SIG-M5 (cell line): ENCODE data around the gene BTG2.

ENCODE experiments used
- DNase-seq: peaks from one replicate; lab custom pipeline; 2025; lab: John Stamatoyannopoulos, UW

Gene BTG2

DNA sequence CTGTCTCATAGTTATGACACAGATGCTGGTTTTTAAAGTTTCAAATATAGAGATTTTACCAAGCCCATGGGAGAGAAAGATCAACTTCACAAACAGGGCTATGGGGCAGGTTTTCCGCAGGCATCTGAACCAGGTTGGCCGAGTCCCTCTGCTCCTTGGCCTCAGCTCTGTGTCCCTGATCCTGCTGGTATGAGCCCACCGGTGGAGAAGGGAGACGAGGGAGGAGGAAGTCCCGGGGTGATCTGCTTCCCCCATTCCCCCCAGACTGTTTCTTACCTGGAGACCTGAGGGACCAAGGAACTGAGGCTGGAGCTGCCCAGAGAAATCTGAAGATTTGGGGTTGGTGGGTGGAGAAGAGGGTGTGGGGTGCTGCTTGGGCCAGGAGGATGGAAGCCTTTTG lies 28.9 kb upstream of the BTG2 start:
- DNase-seq: no peak

DNA sequence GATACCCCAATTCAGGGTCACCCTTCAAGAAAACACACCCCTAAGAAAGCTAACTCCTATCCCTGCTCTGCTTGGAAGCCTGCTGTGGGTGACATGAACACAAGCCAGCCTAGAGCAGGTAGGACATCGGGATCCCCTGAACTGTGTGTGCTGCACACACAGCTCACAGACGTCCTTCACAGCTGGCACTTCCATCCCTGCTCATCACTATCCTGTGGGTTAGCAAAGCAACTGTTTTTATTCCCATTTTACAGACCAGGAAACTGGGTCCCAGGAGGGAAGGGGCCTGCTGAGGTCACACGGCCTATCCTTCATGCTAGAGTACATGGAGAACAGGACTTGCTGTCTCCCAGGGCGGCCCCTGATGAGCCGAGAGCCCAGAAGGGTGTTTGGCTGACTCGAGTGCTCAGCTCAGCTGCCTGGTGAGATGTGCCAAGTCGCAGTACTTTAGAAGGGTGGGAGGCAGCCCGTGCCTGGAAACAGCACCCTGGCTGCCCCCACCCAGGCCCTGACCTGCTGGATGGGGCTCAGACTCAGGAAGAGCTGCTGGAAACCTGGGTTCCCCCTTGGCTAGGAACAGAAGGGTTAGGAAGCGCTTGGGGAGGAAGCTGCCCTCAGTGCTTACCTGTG lies 28.3 kb upstream of the BTG2 start:
- no peak for DNase-seq

DNA sequence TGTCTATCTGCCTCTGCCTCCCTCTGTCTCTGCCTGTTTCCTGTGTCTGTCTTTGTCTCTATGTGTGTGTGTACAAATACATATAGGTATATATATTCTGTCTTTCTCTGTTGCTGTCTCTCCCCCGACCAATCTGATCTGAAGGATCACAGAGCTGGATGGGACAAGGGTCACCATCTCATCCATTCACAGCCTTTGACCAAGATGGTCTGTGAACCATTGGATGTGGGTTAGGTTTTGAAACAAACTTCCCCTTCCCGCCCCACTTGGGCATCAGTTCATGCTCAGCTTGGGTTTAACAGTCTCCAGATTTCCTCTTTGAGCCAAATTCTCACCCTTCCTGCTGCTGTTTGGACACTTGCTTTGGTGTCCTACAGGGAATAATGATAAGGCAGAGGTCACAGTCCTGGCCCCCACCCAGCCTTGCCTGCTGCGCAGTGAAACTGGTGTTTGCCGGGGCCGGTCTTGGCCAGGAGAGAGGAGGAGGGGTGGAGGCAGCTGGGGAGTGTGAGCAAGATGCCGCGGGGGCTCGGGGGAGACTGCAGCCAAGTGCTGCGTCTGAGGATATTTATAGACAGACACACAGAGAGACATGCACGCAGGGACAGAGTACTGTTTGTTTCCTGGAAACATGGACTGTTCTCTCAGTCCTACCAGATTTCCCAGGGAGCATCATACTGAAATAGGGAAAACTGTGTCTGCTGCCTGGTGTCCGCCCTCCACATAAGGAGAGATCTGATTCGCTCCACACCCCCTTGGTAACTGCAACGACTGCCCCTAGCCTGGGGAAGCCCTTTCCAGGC lies 27.0 kb upstream of the BTG2 start:
- DNase-seq: no peak

DNA sequence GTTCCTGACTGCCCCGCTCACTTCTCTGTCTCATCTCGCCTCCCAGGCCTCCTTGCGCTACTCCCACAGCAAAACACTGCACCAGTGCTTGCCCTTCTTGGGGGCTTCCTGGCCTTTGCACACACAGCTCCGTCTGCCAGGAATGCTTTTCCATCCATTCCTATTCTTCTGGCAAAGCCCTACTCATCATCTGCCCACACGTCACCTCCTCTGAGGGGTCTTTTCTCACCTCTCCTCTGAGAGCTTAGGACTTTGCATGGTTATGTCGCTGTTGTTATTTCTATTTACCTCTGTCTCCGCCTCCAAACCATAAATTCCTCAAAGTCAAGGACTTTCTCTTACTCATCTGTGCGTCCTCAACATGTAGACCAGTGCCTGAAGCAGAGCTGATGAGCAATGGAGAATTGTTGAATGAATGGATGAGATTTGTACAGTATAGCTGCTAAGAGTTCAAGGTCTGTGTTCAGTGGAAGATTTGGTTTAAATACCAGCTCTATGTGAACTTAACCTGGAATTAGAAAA lies 26.4 kb upstream of the BTG2 start:
- no peak for DNase-seq

DNA sequence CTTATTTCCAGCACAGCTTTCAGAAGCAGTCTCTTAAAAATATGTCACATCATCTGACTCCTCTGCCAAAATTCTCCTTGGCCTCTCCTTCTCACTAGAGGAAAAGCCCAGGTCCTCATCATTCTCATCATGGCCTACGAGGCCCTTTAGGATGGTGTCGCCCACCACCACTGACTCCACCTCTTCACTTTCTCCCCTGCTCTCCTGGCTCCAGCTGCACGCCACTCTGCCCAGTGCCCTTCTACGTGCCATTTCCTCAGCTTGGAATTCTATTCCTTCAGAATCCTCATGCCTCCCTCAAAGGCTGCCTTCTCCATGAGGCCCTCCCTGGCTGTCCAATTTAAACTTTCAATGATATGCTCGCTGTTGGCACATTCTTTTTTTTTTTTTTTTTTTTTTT lies 25.3 kb upstream of the BTG2 start:
- no peak for DNase-seq

DNA sequence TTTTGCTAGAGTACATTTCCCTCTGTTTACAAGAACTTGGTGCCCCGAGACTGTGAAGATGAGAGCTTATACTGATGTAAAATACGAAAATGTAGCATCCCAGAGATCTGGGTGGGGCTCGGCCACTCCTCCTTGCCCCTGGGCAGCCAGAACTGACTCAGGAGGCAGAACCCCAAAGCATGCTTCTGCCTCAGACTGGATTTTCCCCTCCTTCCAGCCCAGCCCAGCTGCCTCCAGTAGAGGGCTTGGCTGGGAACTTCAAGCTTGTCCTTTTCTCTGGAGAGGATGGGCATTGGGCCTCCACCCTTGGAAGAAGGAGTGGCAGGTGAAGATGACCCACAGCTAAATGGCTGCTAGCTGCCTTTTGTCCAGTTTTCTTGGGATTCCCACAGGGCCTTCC lies 24.3 kb upstream of the BTG2 start:
- no peak for DNase-seq

DNA sequence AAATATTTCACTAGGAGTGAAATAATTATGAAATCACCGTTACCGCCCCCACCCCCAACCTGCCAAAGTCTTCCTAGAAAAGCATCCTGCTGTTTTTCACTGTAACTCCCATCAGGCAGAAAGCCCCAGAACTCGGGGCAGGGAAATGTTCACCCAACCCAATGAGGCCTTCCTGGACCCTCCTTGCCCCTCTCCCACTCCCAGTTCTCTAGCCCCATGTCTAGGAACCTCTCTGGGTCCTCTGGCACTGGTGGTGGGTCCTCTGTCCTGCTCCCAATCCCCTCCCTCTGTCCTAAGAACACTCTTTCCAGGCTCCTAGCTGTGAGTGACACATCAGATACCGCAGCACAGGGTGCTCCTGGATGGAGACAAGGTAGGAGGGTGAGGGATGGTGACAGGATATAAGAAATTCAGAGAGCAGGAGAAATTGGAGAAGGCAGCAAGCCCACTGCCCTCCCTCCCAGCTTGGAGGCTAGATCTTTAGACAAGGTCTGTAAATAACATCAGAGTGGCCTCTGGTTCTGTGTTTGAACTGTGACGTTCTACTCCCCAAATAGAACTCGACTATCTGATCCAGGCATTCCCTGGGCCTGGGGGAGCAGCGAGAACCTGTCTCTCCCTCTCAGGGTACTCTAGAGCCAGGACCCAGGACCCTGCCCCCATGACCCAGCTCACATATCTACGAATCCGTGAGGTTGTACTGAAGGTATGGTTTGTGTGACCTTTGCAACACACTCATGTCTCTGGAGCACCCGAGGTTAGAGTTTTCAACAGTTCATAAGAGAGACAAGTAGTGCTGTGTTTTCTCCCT lies 23.3 kb upstream of the BTG2 start:
- DNase-seq: no peak

DNA sequence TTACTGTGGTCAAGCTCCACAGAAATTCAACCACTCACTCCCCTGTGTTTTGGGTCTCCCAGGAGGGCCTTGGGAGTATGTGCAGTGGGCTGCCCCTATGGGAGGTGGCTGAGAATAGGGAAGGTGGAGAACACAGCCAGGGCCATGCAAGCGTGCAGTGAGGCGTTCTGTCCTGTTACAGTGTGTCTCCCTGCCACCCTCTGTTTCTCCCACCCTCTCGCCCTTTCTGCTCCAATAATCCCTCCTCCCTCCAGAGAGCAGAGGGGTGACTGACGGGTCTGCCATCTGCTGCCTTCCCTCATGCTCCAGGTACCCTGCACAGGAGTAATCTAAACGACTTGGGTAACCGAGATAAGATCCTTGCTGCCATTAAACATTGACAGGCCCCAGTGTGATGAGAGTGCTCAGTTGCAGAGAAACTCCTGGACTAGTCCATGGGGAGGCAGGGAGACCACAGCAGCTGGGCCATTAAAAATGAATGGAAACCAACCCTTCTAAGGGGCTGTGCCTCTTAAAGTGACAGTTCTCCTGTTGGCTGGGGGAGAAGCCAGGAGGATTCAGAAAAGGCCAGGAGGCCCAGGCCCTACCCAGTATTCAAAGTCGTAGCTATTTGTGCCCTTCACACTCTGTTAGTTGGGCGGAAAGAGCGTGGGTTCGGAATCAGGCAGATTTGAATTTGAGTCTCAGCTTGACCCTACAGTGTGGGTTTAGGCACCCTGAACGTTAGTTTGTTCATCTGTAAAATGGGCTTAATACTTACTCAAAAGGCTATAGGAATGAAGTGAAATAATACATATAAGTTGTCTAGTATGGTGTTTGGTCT lies 22.4 kb upstream of the BTG2 start:
- DNase-seq: no peak

DNA sequence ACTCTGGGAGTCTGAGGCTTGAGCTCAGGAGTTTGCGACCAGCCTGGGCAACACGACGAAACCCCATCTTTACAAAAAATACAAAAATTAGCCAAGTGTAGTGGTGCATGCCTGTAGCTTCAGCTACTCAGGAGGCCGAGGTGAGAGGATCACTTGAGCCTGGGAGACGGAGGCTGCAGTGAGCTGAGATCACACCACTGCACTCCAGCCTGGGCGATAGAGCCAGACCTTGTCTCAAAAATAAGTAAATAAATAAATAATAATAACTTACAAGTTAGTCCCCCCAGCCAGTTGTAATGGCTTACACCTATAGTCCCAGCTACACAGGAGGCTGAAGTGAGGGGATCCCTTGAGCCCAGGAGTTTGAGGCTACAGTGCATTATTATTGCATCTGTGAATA lies 21.7 kb upstream of the BTG2 start:
- no peak for DNase-seq

DNA sequence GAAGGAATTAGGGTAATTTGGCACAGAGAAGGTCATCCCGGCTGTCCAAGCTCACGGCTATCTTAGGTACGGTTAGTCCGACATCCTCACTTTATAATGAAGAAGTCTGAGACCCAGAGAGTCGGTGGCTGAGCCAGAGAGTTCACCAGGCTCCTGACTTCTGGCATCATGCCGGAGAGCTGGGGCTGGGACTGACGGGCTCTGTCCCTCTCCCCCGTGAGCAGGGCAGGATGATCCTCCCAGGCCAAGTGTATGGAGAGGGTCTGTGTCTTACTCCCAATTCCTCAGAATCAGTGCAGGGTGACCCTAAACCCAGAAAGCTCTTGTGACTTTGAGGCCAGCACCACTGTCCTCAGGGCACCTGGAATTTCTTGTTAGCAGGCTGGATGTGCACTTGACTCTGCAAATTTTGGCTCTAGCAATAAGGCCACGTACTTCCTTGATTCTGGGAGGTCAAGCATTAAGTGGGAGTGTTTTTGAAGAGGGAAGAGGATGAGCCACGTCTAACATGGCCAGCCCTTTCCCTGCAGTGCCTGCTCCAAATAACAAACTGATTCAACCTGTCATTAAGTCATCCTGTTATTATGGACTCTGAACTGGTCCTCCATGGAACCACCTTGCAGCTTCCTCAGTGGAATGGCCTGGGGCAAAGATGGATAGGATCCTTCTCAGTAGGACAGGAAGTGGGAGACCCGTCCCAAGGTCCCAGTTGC lies 20.8 kb upstream of the BTG2 start:
- no peak for DNase-seq

DNA sequence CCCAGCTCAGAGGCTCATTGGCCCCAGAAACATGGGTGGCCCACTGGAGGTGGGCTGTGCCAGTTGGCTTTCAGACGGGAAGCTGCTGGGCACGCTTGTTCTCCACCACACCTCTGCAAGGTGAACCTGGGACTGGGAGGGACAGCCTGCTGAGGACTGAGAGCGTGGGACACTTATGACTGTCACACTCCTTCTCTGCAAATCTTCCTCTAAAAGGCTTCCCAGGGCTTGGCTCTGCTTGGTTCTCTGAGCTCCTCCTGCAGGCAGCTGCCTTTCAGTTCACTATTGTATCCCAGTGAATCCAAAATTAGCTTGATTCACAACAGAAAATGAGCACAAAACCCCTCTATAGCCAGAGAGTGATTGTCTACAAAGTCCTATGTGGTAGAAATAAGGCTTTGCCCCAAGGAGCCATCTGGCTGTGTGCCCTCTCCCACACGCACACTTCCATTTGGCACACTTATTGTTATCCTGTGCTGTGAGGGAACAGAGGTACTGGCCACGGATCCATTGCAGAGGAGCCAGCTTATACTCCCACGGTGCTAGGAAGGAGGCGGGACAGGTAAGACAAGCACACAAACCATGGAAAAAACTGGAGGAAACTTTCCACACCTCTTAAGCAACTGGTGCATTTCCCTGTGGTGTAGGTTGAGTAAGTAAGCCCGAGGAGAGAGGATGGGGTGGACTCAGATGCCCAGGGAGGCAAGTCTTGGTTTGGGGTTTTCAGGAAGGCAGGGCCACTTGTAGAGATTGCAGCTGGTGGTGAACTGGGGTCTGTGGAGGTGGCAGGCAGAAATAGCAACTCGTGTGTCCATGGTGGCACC lies 18.9 kb upstream of the BTG2 start:
- no peak for DNase-seq

DNA sequence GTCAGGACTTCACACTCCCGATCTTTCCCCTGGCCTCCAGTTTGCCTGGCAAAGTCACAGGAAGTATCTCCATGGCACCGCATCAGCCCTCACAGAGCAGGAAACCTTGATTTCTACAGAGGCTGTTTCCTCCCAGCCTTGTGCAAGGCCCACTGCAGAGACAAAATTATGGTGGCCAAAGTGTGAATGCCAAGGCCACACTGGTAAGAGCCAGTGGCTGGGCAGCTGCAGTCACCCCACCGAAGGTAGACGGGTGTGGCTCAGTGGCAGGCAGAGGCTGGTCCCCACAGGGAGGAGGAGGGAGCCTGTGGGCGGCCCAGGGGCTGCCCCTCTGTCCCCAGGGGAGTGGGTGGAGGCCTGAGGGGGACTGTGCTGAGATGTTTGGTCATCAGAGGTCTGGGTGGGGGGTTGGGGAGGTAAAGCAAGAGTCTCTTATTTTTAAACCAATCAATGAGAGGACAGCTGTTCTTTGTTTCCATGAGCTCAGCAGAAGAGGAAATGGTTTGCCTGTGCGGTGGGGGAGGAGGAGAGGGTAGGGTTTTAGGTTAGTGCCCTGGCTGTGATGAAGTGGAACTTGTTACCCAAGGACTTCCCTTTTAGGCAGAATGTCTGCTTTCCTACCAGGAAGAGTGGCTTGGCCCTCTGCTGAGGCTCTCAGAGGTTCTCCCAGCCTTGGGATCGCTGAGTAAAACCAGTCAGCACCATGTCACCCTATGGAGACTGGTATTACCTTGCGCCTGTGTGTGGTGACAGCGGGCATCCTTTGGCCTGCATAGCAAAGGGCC lies 18.0 kb upstream of the BTG2 start:
- DNase-seq: peak; percentile 98

DNA sequence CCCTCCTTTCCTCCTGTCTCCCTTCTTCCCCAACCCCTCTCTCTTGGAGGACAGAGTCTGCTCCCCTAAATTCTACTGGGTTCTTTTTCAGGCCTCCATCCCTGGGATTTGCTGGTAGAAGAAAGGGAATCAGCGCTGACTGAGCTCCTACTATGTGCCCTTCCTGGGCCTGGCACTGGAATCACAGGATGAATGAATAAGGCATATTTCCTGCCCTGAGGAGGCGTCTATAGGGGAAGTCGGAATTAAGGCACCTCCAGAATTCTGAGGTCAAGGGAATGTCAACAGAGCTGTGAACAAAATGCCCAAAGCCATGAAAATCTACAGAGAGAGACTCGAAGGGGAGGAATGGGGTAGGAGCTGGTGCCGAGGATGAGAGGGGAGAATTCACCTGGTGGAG lies 17.4 kb upstream of the BTG2 start:
- no peak for DNase-seq

DNA sequence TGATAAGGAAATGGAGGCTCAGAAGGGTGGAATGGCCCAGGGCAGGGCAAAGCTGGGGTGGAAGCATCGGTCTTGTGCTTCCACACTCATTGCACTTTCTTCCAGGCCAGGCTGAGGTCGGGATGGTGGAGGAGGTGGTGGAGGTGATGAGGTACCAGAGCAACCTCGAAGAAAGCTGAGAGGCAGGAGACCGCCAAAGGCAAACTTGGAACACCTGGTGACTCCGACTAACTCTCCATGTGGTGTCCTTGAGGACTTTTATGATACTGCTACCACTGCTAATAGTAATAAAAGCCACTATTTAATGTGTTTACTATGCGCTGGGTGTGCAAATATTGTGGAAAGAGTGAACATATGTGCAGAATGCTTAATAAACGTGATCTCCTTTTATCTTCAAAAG lies 16.9 kb upstream of the BTG2 start:
- DNase-seq: no peak

DNA sequence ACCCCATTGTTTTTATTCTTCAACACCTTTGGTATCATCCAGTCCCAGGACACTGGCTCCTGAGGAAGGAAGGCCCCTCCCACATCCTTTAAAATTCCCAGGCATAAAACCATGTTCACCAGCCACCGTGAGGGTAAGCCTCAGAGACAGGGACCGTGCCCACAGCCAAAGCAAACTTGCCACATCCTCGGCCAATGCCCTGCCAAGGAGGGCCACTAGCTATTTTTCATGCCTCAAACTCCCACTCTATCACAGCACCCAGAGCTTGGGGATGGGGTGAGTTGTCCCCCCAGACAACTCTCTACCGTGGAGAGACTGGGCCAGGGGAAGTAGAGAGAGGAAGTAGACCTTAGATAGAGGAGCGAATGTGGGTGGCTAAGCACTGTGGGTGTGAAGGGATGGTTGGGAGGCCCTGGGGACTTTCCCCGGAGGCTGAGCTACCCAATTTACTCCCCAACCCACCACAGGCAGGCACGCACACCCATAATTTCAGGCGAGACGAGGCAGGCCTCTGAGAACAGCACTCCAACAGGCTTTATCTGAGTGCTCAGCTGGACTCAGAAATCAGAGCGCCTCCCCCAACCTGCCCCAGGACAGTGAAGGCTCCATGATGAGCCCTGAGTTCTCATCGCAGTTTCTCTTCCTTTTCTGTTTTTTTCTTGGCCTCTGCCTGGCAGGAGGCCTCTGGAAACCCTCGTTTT lies 15.9 kb upstream of the BTG2 start:
- peak; percentile 89 for DNase-seq

DNA sequence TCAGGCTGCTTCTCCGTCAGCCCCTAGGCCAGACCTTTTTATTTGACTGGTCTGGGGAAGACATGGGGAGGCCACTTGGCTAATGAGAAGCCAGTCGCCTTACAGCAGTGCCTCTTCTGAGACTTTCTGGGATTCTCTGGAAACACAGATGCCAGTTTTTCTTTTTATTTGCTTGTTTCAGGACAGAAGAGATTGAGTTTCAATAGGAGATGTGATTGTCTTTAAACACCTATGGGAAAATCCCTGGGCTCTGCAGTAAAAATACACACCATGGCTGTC lies 15.4 kb upstream of the BTG2 start:
- DNase-seq: no peak

DNA sequence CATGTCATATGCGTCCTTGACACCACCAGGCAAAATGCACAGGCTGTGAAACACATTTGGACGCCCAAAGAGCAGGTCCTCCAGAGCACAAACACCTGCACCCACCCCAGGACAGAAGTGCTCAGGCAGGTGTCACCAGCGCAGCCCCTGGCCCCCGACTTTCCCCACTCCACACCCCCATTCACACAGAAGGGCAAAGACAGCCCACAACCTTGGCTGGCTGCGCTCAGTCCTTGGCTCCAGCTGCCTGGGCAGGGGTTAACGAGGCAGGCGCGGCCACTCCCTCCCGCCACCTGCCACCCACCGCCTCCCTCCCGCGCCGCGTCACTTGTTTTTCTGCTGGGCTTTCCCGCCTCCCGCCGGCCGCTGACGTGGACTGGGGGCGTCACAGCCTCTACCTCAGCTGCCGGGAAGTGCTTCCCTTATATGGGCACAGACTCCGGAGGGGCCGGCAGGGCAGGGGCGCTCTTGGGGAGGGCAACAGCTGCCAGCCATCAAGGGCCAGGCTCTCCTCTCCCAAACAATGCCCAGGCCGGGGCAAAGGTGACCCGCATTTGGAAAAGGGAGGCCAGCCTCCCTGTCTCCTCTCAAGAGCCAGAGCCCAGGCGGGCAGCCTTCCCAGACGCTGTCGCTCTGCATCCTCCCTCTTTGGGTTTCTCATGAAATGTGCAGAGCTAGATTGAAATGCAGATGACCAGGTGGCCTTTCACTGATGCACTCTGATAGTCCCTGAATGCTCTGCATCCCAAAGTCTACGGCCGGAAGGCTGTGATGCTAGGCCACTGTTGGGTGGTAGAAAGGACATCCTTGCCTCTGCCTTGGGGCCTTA lies 14.8 kb upstream of the BTG2 start:
- DNase-seq: no peak
